ENCODE results near the gene NGEF. TPM values are rescaled to one million over a fixed set of nuclear protein-coding genes. Genes with fewer than 3 reads are reported as not detected.

The NGEF gene
- total RNA-seq, 1 donor from 2014 or later, result 1.2 TPM

GRCh38 chr2:233032551-233033320 is 19.7 kb upstream of the NGEF start, which contains the start of gene NEU2:
NEU2 (plus strand) TSS chr2:233032672; CDS start chr2:233032672, 0 bp downstream.
- Mint-ChIP-seq H3K27me3 (no peaks in the 10 kb centered on the region), H3K9me3 (ENCODE audit: low read depth) (no peaks in the 10 kb centered on the region), H3K36me3 (ENCODE audit: insufficient read depth) (no peaks in the 10 kb centered on the region), H3K4me1 (ENCODE audit: low read depth) (no peaks in the 10 kb centered on the region), H3K4me3 (ENCODE audit: low read depth) (no peak within 1 kb of the TSS), H3K27ac (no peak within 1 kb of the TSS)
- TF ChIP-seq, protein P1, sequence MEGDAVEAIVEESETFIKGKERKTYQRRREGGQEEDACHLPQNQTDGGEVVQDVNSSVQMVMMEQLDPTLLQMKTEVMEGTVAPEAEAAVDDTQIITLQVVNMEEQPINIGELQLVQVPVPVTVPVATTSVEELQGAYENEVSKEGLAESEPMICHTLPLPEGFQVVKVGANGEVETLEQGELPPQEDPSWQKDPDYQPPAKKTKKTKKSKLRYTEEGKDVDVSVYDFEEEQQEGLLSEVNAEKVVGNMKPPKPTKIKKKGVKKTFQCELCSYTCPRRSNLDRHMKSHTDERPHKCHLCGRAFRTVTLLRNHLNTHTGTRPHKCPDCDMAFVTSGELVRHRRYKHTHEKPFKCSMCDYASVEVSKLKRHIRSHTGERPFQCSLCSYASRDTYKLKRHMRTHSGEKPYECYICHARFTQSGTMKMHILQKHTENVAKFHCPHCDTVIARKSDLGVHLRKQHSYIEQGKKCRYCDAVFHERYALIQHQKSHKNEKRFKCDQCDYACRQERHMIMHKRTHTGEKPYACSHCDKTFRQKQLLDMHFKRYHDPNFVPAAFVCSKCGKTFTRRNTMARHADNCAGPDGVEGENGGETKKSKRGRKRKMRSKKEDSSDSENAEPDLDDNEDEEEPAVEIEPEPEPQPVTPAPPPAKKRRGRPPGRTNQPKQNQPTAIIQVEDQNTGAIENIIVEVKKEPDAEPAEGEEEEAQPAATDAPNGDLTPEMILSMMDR (IDR thresholded peaks at IDR 0.05; ENCODE audit: unreplicated experiment), result no peak
- DNase-seq (ENCODE audit: low spot score, unreplicated experiment), result no peak

GRCh38 chr2:233031556-233032500 is 18.8 kb upstream of the NGEF start:
- Mint-ChIP-seq H3K27ac (no peak overlapping the region), H3K9me3 (ENCODE audit: low read depth) (no peaks in the 10 kb centered on the region), H3K4me3 (ENCODE audit: low read depth) (no peak overlapping the region), H3K4me1 (ENCODE audit: low read depth) (no peaks in the 10 kb centered on the region), H3K36me3 (ENCODE audit: insufficient read depth) (no peaks in the 10 kb centered on the region), H3K27me3 (no peaks in the 10 kb centered on the region)
- TF ChIP-seq, protein P1 (IDR thresholded peaks at IDR 0.05; ENCODE audit: unreplicated experiment), result no peak
- DNase-seq (ENCODE audit: low spot score, unreplicated experiment), result no peak

DNA sequence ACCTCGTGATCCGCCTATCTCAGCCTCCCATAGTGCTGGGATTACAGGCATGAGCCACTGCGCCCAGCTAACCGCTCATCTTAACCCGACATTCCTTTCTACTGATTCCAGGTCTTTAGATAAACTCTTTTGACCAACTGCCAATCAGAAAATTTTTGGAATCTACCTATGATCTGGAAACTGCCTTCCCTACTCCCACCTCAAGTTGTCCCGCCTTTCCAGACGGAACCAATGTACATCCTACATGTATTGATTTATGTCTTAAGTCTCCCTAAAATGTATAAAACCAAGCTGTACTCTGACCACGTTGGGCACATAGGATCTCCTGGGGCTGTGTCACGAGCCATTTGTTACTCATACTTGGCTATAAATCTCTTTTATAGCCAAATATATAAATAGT is 16.3 kb upstream of the NGEF start:
- no peak overlapping the region for H3K27ac Mint-ChIP-seq
- H3K4me1 Mint-ChIP-seq (ENCODE audit: low read depth), result no peaks in the 10 kb centered on the region
- no peaks in the 10 kb centered on the region for H3K36me3 Mint-ChIP-seq (ENCODE audit: insufficient read depth)
- no peak for DNase-seq (ENCODE audit: low spot score, unreplicated experiment)
- H3K27me3 Mint-ChIP-seq, result no peaks in the 10 kb centered on the region
- no peaks in the 10 kb centered on the region for H3K9me3 Mint-ChIP-seq (ENCODE audit: low read depth)
- H3K4me3 Mint-ChIP-seq (ENCODE audit: low read depth), result no peak overlapping the region
- TF ChIP-seq, protein P1 (IDR thresholded peaks at IDR 0.05; ENCODE audit: unreplicated experiment), result no peak

GRCh38 chr2:233026198-233026813 is 13.2 kb upstream of the NGEF start:
- H3K4me1 Mint-ChIP-seq (ENCODE audit: low read depth), result no peaks in the 10 kb centered on the region
- H3K36me3 Mint-ChIP-seq (ENCODE audit: insufficient read depth), result no peaks in the 10 kb centered on the region
- H3K4me3 Mint-ChIP-seq (ENCODE audit: low read depth), result no peak overlapping the region
- no peaks in the 10 kb centered on the region for H3K9me3 Mint-ChIP-seq (ENCODE audit: low read depth)
- no peak overlapping the region for H3K27ac Mint-ChIP-seq
- no peaks in the 10 kb centered on the region for H3K27me3 Mint-ChIP-seq
- no peak for DNase-seq (ENCODE audit: low spot score, unreplicated experiment)
- TF ChIP-seq, protein P1 (IDR thresholded peaks at IDR 0.05; ENCODE audit: unreplicated experiment), result no peak

DNA sequence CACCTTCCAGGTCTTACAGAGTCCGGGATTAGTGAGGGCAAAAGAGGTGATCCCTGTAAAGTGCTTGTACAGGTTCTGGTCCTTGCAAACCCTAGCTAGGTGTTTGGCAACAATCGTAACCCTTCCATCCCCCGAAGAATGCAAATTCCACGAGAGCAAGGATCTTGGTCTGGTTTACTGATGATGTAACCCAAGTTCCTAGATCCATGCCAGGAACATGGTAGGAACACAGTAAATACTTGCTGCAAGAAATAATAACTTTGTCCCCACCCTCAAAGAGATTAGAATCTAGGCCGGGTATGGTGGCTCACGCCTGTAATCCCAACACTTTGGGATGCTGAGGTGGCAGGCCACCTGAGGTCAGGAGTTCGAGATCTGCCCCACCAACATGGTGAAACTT is 12.7 kb upstream of the NGEF start:
- no peak overlapping the region for H3K27ac Mint-ChIP-seq
- DNase-seq (ENCODE audit: low spot score, unreplicated experiment), result no peak
- H3K9me3 Mint-ChIP-seq (ENCODE audit: low read depth), result no peaks in the 10 kb centered on the region
- H3K4me3 Mint-ChIP-seq (ENCODE audit: low read depth), result no peak overlapping the region
- no peaks in the 10 kb centered on the region for H3K4me1 Mint-ChIP-seq (ENCODE audit: low read depth)
- TF ChIP-seq, protein P1 (IDR thresholded peaks at IDR 0.05; ENCODE audit: unreplicated experiment), result no peak
- no peaks in the 10 kb centered on the region for H3K36me3 Mint-ChIP-seq (ENCODE audit: insufficient read depth)
- H3K27me3 Mint-ChIP-seq, result no peaks in the 10 kb centered on the region
